NCI-H748 (cell line): Measurements from ENCODE around the gene CYSLTR2.
"Not testable (repeated sequence)": the region's sequence is repeated elsewhere in the genome, so short reads cannot be mapped to it uniquely, and the experiment has no call there.

Source experiments
- DNase-seq: peaks from one replicate; lab custom pipeline; 2025; ENCODE audit not compliant: unreplicated experiment; lab: John Stamatoyannopoulos, UW

The CYSLTR2 gene

GRCh38 chr13:48687249-48687648, 33.5 kb downstream of the CYSLTR2 start:
- no peak for DNase-seq

- no peak for DNase-seq
These were observed 40.3 kb downstream of the CYSLTR2 start for GRCh38 chr13:48693998-48694397.

- no peak for DNase-seq
These were observed 42.0 kb downstream of the CYSLTR2 start for GRCh38 chr13:48695776-48696175.

- not testable (repeated sequence) for DNase-seq
These were observed 42.9 kb downstream of the CYSLTR2 start for GRCh38 chr13:48696676-48697075.

- DNase-seq = no peak
These were observed 53.7 kb downstream of the CYSLTR2 start for GRCh38 chr13:48707405-48707804.

- no peak for DNase-seq
These were observed 55.0 kb downstream of the CYSLTR2 start for GRCh38 chr13:48708764-48709163.

- no peak for DNase-seq
These were observed 55.5 kb downstream of the CYSLTR2 start for GRCh38 chr13:48709213-48709612.

- no peak for DNase-seq
These were observed 56.4 kb downstream of the CYSLTR2 start for GRCh38 chr13:48710160-48710559.

GRCh38 chr13:48712141-48712540, 58.4 kb downstream of the CYSLTR2 start:
- DNase-seq = no peak

- DNase-seq = no peak
These were observed 62.2 kb downstream of the CYSLTR2 start for GRCh38 chr13:48715977-48716376.

GRCh38 chr13:48720621-48721020, 66.9 kb downstream of the CYSLTR2 start:
- DNase-seq = no peak

- no peak for DNase-seq
These were observed 69.4 kb downstream of the CYSLTR2 start for GRCh38 chr13:48723168-48723567.

GRCh38 chr13:48725271-48725670, 71.5 kb downstream of the CYSLTR2 start:
- DNase-seq = no peak

- DNase-seq = no peak
These were observed 73.0 kb downstream of the CYSLTR2 start for GRCh38 chr13:48726711-48727110.

GRCh38 chr13:48727241-48728011, 73.7 kb downstream of the CYSLTR2 start:
- no peak for DNase-seq

GRCh38 chr13:48728226-48728625, 74.5 kb downstream of the CYSLTR2 start:
- no peak for DNase-seq

- DNase-seq = no peak
These were observed 75.1 kb downstream of the CYSLTR2 start for GRCh38 chr13:48728876-48729275.

- no peak for DNase-seq
These were observed 76.1 kb downstream of the CYSLTR2 start for GRCh38 chr13:48729856-48730255.

- no peak for DNase-seq
These were observed 77.4 kb downstream of the CYSLTR2 start for GRCh38 chr13:48731001-48731658.

- peak; percentile 37 for DNase-seq
These were observed 78.3 kb downstream of the CYSLTR2 start for GRCh38 chr13:48731957-48732569.

- DNase-seq = no peak
These were observed 80.1 kb downstream of the CYSLTR2 start for GRCh38 chr13:48733739-48734335.

GRCh38 chr13:48735571-48735970, 81.8 kb downstream of the CYSLTR2 start:
- DNase-seq = no peak
